DMS 273 (cell line): Measurements from ENCODE around the gene TBL3.

Experiments used
- DNase-seq: peaks from one replicate; lab custom pipeline; 2025; ENCODE audit not compliant: unreplicated experiment; lab: John Stamatoyannopoulos, UW

The TBL3 gene

GRCh38 chr16:1981398-1981836 lies 9.6 kb downstream of the TBL3 start, which contains the start of gene NOXO1:
NOXO1 (minus strand) TSS chr16:1981469; CDS start chr16:1981179, 290 bp downstream.
- DNase-seq: peak; percentile 65

- DNase-seq: peak; percentile 82
Observed at GRCh38 chr16:1982013-1982433, 10.2 kb downstream of the TBL3 start.

- no peak for DNase-seq
Observed at GRCh38 chr16:1982991-1983543, 11.2 kb downstream of the TBL3 start.

GRCh38 chr16:1983544-1984346 lies 11.9 kb downstream of the TBL3 start, which contains the start of gene GFER:
GFER (plus strand) TSS chr16:1984193; CDS start chr16:1984219, 26 bp downstream.
- peak; percentile 97 for DNase-seq

- peak; percentile 85 for DNase-seq
Observed at GRCh38 chr16:1984347-1985225, 12.7 kb downstream of the TBL3 start.

GRCh38 chr16:1985466-1986150 lies 13.8 kb downstream of the TBL3 start:
- DNase-seq: no peak

DNA sequence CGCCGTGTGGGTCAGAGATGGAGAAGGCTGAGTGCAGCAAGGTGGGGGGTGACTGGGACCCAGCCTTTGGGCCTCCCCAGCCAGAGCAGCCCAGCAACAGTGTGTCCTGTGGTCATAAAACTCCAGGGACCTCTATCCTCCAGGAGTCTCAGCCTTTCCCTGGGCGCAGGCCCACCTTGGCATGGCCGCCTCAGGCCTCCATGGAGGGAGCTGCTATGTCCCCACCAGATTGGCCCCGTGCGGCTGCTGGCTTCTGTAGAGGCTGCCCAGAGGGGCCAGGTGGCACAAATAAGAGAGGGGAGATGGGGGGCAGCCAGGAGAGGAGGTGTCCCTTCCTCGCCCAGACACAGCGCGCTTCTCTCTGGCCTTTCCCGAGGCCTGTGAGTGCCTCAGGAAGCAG lies 15.3 kb downstream of the TBL3 start:
- no peak for DNase-seq

GRCh38 chr16:1989209-1990100 lies 17.6 kb downstream of the TBL3 start, which contains the start of gene SYNGR3:
SYNGR3 (plus strand) TSS chr16:1989970; CDS start chr16:1990103, 133 bp downstream.
- DNase-seq: peak; percentile 75

DNA sequence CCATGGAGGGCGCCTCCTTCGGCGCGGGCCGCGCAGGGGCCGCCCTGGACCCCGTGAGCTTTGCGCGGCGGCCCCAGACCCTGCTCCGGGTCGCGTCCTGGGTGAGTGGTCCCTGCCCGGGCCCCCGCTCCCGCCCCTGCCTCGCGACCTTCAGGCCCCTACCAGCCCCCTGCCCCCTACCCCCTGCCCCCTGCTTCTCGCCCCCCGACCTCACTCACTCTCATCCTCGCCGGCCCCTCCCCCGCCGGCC lies 18.2 kb downstream of the TBL3 start:
- no peak for DNase-seq

- DNase-seq: peak; percentile 45
Observed at GRCh38 chr16:1990351-1991134, 18.7 kb downstream of the TBL3 start.

- DNase-seq: no peak
Observed at GRCh38 chr16:1991135-1991551, 19.3 kb downstream of the TBL3 start.

GRCh38 chr16:1991588-1991947 lies 19.7 kb downstream of the TBL3 start:
- DNase-seq: no peak

GRCh38 chr16:1991948-1992703 lies 20.3 kb downstream of the TBL3 start:
- DNase-seq: peak; percentile 33

DNA sequence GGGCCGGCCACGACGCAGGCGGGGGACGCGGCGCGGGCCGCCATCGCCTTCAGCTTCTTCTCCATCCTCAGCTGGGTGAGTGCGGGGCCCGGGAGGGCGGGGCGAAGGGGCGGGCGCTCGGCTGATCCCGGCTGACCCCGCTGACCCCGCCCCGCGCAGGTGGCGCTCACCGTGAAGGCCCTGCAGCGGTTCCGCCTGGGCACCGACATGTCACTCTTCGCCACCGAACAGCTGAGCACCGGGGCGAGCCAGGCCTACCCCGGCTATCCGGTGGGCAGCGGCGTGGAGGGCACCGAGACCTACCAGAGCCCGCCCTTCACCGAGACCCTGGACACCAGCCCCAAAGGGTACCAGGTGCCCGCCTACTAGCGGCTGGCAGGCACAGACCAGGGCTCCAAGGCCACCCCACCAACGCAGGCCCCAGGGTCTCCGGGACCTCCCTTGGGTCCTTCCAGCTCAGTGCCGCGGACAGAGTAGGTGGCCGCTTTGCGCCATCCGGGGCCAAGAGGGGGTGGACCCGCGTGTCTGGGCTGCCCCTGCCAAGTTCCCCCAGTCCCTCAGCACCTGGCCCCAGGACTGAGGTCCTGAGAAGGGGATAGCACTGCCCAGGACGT lies 21.0 kb downstream of the TBL3 start:
- no peak for DNase-seq

DNA sequence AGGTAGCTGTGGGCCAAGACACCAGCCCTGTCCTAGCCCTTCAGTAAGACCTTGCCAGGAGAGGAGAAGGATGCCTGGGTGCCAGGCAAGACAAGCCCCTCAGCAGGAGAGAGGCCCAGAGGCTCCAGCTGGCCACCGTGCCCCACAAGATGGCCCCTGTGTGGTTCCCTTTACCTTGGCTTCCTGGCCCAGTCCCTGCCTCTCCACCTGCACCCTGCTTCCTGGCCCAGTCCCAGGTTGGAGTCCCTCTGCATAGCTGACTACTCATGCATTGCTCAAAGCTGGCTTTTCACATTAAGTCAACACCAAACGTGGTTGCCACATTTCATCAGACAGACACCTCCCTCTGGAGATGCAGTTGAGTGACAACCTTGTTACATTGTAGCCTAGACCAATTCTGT lies 21.9 kb downstream of the TBL3 start:
- DNase-seq: peak; percentile 47

GRCh38 chr16:1997494-1998359 lies 25.9 kb downstream of the TBL3 start:
- no peak for DNase-seq

- no peak for DNase-seq
Observed at GRCh38 chr16:1998360-1998835, 26.5 kb downstream of the TBL3 start.
